OCI-LY7 (cell line): Measurements from ENCODE around the gene ADCY9. TPM values are rescaled to one million over a fixed set of nuclear protein-coding genes. Genes with fewer than 3 reads are reported as not detected.
A peak's percentile ranks its signal among the peaks of the same experiment; 100 is the strongest.

Source experiments
- BruUV-seq: library from RNA; stranded (reverse); fragments of 400-500 nt; replicated peaks from 2 replicates; lab custom pipeline; 2021; lab: Mats Ljungman, UMichigan
- CTCF ChIA-PET: fragments of 300-600 bp; sonication (Branson Sonifier 250); formaldehyde crosslinking; loops from one replicate; lab custom pipeline; 2022; ENCODE audit warnings: antibody characterized with exemption; ENCODE audit not compliant: unreplicated experiment; lab: Charles Lee
- POLR2A ChIA-PET: fragments of 300-600 bp; sonication (Branson Sonifier 250); formaldehyde crosslinking; loops from one replicate; lab custom pipeline; 2022; ENCODE audit warnings: antibody characterized with exemption; lab: Charles Lee
- DNase-seq: peaks from one replicate; pipeline ENCODE4 v3.0.0-alpha.2; 2015; ENCODE audit warnings: low spot score
- H2AFZ ChIP-seq: fragments of 200-600 bp; sonication (generic), shearing (Covaris generic); 2 replicates; pipeline ENCODE4 v1.6.1; 2014; ENCODE audit warnings: mild to moderate bottlenecking, antibody characterized with exemption, low read length, moderate library complexity
- H3K27ac ChIP-seq: fragments of 200-600 bp; sonication (generic); 2 replicates; pipeline ENCODE4 v1.5.1; 2014; ENCODE audit warnings: mixed run types, low read depth, mild to moderate bottlenecking, moderate library complexity, low read length, inconsistent platforms; ENCODE audit not compliant: poor library complexity, severe bottlenecking
- H3K36me3 ChIP-seq: fragments of 200-600 bp; sonication (generic); 2 replicates; pipeline ENCODE4 v1.6.1; 2014; ENCODE audit warnings: mild to moderate bottlenecking, antibody characterized with exemption, low read length, moderate library complexity, mixed read lengths; ENCODE audit not compliant: insufficient read depth
- H3K4me1 ChIP-seq: fragments of 200-600 bp; sonication (generic); 2 replicates; pipeline ENCODE4 v1.5.1; 2014; ENCODE audit warnings: mild to moderate bottlenecking, low read length; ENCODE audit not compliant: insufficient read depth, poor library complexity, severe bottlenecking
- H3K4me2 ChIP-seq: fragments of 200-600 bp; sonication (generic); 2 replicates; pipeline ENCODE4 v1.6.1; 2014; ENCODE audit warnings: mild to moderate bottlenecking, low read length
- H3K4me3 ChIP-seq: fragments of 200-600 bp; sonication (generic); 2 replicates; pipeline ENCODE4 v1.5.1; 2014; ENCODE audit warnings: mild to moderate bottlenecking, low read depth, low read length; ENCODE audit not compliant: poor library complexity, severe bottlenecking
- H3K79me2 ChIP-seq: fragments of 200-600 bp; sonication (generic); 2 replicates; pipeline ENCODE4 v1.6.1; 2016; ENCODE audit warnings: low read depth, mild to moderate bottlenecking, low read length, moderate library complexity, mixed read lengths; ENCODE audit not compliant: insufficient read depth
- H3K9me2 ChIP-seq: fragments of 200-600 bp; sonication (generic); 2 replicates; pipeline ENCODE4 v1.6.1; 2016; ENCODE audit warnings: mild to moderate bottlenecking, low read length, mixed read lengths; ENCODE audit not compliant: insufficient read depth
- H3K9me3 ChIP-seq: fragments of 200-600 bp; sonication (generic); 2 replicates; pipeline ENCODE4 v1.6.1; 2014; ENCODE audit warnings: mild to moderate bottlenecking, mixed run types, low read length, mixed read lengths
- H4K20me1 ChIP-seq: fragments of 200-600 bp; sonication (generic); 2 replicates; pipeline ENCODE4 v1.6.1; 2014; ENCODE audit warnings: mild to moderate bottlenecking, antibody characterized with exemption, low read length, moderate library complexity, mixed read lengths; ENCODE audit not compliant: insufficient read depth
- EZH2phosphoT487 ChIP-seq: fragments of 200-600 bp; sonication (generic); IDR thresholded peaks from 2 replicates; pipeline ENCODE4 v1.6.1; 2018; ENCODE audit warnings: low read depth, borderline replicate concordance, mild to moderate bottlenecking, mixed run types, antibody characterized with exemption, low read length, moderate library complexity, mixed read lengths
- intact Hi-C: fragments of 100-400 bp; cut with micrococcal nuclease; formaldehyde crosslinking; loops from one replicate; pipeline ENCODE4 v1.10.0; 2022; ENCODE audit not compliant: unreplicated experiment
- total RNA-seq, 2 experiments: library from RNA; depleted of rRNA in 1 of 2; stranded (reverse); fragments of >200 nt in 1 of 2; shearing (Covaris generic) in 1 of 2; gene quantifications; 2 replicates each; pipeline ENCODE4 v1.2.3, GENCODE V29; 2014 to 2022
- TF ChIP-seq, protein P1 (sequence below): fragments of 200-600 bp; sonication (generic); conservative IDR thresholded peaks from 2 replicates; pipeline ENCODE4 v1.5.1; 2014; ENCODE audit warnings: mild to moderate bottlenecking, antibody characterized with exemption, low read length, moderate library complexity, mixed read lengths

ADCY9 gene
- total RNA-seq, 2 experiments from 2014 or later: 0.22 to 0.34 TPM

DNA sequence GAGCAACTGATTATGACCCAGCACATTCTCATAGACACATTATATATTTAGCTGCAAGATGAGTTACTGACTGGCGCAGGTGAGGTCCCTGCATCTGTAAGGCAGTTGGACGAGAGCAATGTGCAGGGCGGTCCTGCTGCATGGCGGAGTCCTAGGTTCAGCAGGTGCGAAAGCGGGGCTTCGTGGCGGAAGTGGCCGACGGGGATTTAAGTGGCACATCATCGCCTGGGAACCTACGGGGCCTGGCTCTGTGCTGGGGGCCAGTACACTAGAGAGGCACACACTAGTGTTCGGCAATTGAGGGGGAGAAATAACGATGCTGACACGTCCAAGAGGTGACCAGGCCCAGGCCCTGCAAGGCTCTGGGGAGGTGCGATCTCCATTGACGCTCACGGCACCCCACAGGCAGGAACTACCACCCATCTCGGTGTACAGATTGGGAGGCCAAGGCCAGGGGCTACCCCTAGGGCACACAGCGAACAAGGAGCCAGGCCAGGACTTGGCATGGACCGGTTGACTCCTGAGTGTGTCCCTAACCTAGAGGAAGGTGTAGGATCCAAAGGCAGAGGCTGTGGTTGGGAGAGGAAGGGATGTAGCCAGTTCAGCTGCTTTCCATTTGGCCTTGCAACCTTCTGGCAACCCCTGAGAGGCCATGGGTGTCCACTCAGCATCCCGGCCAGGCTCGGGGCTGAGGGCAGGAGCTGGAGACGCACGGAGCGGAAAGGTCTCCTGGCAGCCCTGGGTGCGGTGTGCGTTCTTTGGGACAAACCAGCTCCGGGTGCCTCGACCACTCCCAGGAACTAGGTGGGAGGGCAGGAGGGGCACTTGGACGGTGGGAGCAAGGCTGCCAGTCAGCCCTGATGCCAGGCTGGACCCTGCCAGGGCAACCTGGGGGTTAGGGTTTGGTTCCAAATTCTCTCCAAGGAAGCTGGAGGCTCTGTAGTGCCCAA, 131.9 kb downstream of the ADCY9 start:
- no peaks in the 10 kb centered on the region for H3K9me2 ChIP-seq
- POLR2A ChIA-PET: no interaction called here

DNA sequence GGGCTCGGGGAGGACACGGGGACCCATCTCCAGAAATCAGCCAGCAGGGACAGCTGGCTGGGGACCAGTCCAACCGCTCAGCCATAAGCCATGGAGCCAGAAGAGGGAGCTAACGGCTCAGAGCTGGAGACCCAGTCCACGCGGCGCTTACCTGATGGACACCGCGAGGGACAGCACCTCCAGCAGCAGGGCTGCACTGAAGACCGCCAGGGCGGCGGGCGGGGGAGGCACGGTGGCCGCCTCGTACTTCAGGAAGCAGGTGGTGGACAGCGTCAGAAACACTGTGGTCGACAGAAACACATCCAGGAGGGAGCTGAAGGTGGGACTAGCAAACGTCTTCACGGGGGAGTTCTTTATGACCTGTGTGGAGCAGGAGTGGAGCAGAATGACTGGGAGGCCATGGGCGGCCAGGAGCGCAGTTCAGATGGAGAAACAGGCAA, 133.1 kb downstream of the ADCY9 start:
- POLR2A ChIA-PET: no interaction called here
- H3K4me1 ChIP-seq: no peaks in the 10 kb centered on the region
- no peak overlapping the region for H3K27ac ChIP-seq
- CTCF ChIA-PET: no interaction called here
- no peak for DNase-seq
- H3K79me2 ChIP-seq: no peaks in the 10 kb centered on the region
- H3K9me3 ChIP-seq: no peaks in the 10 kb centered on the region
- TF ChIP-seq, protein P1, sequence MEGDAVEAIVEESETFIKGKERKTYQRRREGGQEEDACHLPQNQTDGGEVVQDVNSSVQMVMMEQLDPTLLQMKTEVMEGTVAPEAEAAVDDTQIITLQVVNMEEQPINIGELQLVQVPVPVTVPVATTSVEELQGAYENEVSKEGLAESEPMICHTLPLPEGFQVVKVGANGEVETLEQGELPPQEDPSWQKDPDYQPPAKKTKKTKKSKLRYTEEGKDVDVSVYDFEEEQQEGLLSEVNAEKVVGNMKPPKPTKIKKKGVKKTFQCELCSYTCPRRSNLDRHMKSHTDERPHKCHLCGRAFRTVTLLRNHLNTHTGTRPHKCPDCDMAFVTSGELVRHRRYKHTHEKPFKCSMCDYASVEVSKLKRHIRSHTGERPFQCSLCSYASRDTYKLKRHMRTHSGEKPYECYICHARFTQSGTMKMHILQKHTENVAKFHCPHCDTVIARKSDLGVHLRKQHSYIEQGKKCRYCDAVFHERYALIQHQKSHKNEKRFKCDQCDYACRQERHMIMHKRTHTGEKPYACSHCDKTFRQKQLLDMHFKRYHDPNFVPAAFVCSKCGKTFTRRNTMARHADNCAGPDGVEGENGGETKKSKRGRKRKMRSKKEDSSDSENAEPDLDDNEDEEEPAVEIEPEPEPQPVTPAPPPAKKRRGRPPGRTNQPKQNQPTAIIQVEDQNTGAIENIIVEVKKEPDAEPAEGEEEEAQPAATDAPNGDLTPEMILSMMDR: peak; percentile 42; the same call in 1 of the 2 replicates
- TF ChIP-seq EZH2phosphoT487: no peak
- no peak overlapping the region for H3K4me2 ChIP-seq
- H2AFZ ChIP-seq: no peak overlapping the region
- intact Hi-C loops: no loop called here
- no peaks in the 10 kb centered on the region for H4K20me1 ChIP-seq
- BruUV-seq: no TSS peak
- H3K36me3 ChIP-seq: no peaks in the 10 kb centered on the region
- no peaks in the 10 kb centered on the region for H3K9me2 ChIP-seq
- H3K4me3 ChIP-seq: no peak overlapping the region

More for the DNA sequence above, 131.9 kb downstream of the ADCY9 start:
- no peak overlapping the region for H2AFZ ChIP-seq
- no peaks in the 10 kb centered on the region for H3K36me3 ChIP-seq
- H3K4me2 ChIP-seq: no peak overlapping the region
- H3K4me3 ChIP-seq: no peak overlapping the region
- H3K9me3 ChIP-seq: no peaks in the 10 kb centered on the region
- TF ChIP-seq, protein P1: no peak
- no peak for TF ChIP-seq EZH2phosphoT487
- no peaks in the 10 kb centered on the region for H4K20me1 ChIP-seq
- intact Hi-C loops: no loop called here
- no peaks in the 10 kb centered on the region for H3K79me2 ChIP-seq
- no peak for DNase-seq
- CTCF ChIA-PET: no interaction called here
- no TSS peak for BruUV-seq
- no peak overlapping the region for H3K27ac ChIP-seq
- H3K4me1 ChIP-seq: no peaks in the 10 kb centered on the region

DNA sequence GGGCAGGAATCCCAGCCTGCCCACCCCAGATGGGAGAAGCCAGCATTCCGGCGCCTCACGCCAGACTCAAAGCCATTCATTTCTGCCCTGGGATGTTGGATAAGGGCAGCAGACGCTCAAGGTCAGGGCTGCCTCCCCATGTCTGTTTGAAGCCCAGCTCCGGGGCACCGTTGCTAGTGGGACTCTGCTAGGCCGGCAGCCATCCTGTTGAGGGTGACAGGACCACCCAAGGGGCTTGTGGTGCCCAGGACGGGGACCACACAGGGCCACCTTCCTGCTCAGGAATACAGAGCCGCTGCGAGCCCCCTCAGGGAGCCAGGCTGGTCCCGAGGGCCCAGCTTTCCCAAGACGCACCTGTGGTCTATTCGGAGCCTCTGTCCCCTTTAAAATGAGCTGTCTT, 134.0 kb downstream of the ADCY9 start:
- no peaks in the 10 kb centered on the region for H3K4me1 ChIP-seq
- no peaks in the 10 kb centered on the region for H3K9me2 ChIP-seq
- BruUV-seq: no TSS peak
- no peak for DNase-seq
- TF ChIP-seq, protein P1: no peak
- no peak for TF ChIP-seq EZH2phosphoT487
- no peak overlapping the region for H3K27ac ChIP-seq
- ChIA-PET POLR2A (no interaction called here), CTCF (no interaction called here)
- no peak overlapping the region for H3K4me3 ChIP-seq
- H2AFZ ChIP-seq: no peak overlapping the region
- no peaks in the 10 kb centered on the region for H3K79me2 ChIP-seq
- no peaks in the 10 kb centered on the region for H4K20me1 ChIP-seq
- no peaks in the 10 kb centered on the region for H3K9me3 ChIP-seq
- H3K4me2 ChIP-seq: no peak overlapping the region
- intact Hi-C loops: no loop called here
- no peaks in the 10 kb centered on the region for H3K36me3 ChIP-seq
